NT2/D1 (cell line): ENCODE data around the gene CD84.

Experiments
- SUZ12 ChIP-seq: IDR thresholded peaks from 2 replicates; pipeline ENCODE4 v1.6.1; 2011; ENCODE audit not compliant: insufficient read length, insufficient read depth; ENCODE audit errors: extremely low read depth
- YY1 ChIP-seq: IDR thresholded peaks from 2 replicates; pipeline ENCODE4 v1.6.1; 2011; ENCODE audit not compliant: insufficient read length, insufficient read depth
- ZNF274 ChIP-seq: IDR thresholded peaks from 2 replicates; pipeline ENCODE4 v1.6.1; 2011; ENCODE audit warnings: mild to moderate bottlenecking, low read depth, low read length

DNA sequence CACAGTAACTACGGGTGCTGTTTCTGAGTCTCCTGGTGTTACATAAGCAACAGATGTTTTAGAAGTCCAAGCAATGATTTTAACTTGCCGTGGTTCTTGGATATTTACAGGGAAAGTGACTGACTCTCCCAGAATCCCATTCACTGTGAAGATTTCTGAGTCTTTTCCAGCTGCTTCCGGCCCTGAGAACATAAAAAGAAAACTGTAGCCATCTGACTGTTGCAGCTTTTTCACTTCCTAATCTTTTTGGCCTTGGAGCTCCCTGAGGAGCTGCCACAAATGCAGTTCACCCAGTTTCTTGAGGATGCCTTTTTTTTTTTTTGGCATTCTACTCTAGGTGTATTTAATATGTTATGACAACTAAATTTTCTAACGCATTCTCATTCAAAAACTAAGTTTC is 13.7 kb downstream of the CD84 start:
- TF ChIP-seq YY1 (no peak), SUZ12 (no peak), ZNF274 (no peak)
